CD8-positive, alpha-beta memory T cell (primary cell): Measurements from ENCODE around the gene SASH1. TPM values are rescaled to one million over a fixed set of nuclear protein-coding genes. Genes with fewer than 3 reads are reported as not detected.
A peak's percentile ranks its signal among the peaks of the same experiment; 100 is the strongest.

Source experiments
- CTCF ChIA-PET: fragments of 350-600 bp; sonication (Branson Sonifier 250); formaldehyde crosslinking; loops from one replicate; lab custom pipeline; 2021; ENCODE audit warnings: antibody characterized with exemption; lab: Charles Lee
- POLR2A ChIA-PET: fragments of 350-600 bp; sonication (Branson Sonifier 250); formaldehyde crosslinking; loops from one replicate; lab custom pipeline; 2021; ENCODE audit warnings: antibody characterized with exemption; lab: Charles Lee
- DNase-seq, 5 donors: peaks; one replicate each; pipeline versions ENCODE4 v3.0.0 to v3.0.0-alpha.2; 2020 to 2022; ENCODE audit warnings: mixed read lengths in 1 of 5
- H3K27ac ChIP-seq: one replicate; pipeline ENCODE4 v1.7.0; 2013; ENCODE audit warnings: low read depth, mild to moderate bottlenecking, low read length, moderate library complexity
- H3K27me3 ChIP-seq: 2 replicates; pipeline ENCODE4 v1.7.0; 2013; ENCODE audit warnings: low read length, mild to moderate bottlenecking; ENCODE audit not compliant: insufficient read depth, poor library complexity, severe bottlenecking
- H3K36me3 ChIP-seq: 2 replicates; pipeline ENCODE4 v1.7.0; 2013; ENCODE audit warnings: mild to moderate bottlenecking, low read length, moderate library complexity; ENCODE audit not compliant: insufficient read depth
- H3K4me1 ChIP-seq: 2 replicates; pipeline ENCODE4 v1.7.0; 2013; ENCODE audit warnings: mild to moderate bottlenecking, low read length, moderate library complexity; ENCODE audit not compliant: insufficient read depth
- H3K4me3 ChIP-seq: 2 replicates; pipeline ENCODE4 v1.7.0; 2013; ENCODE audit warnings: mild to moderate bottlenecking, low read length
- H3K9me3 ChIP-seq: 2 replicates; pipeline ENCODE4 v1.7.0; 2013; ENCODE audit warnings: mild to moderate bottlenecking, low read length
- H3K27ac Mint-ChIP-seq, 8 donors: one replicate each; pipeline ENCODE4 v1.8.0; 2020 to 2021; ENCODE audit warnings: mixed read lengths in 8 of 8, mild to moderate bottlenecking in 6 of 8, inconsistent platforms in 3 of 8, moderate library complexity in 3 of 8
- H3K27me3 Mint-ChIP-seq, 2 donors: one replicate each; pipeline ENCODE4 v1.8.0; 2020 to 2021; ENCODE audit warnings: mixed read lengths in 2 of 2, mild to moderate bottlenecking in 1 of 2, moderate library complexity in 1 of 2
- H3K36me3 Mint-ChIP-seq, 3 donors: one replicate each; pipeline ENCODE4 v1.8.0; 2020 to 2021; ENCODE audit warnings: mixed read lengths in 3 of 3, inconsistent platforms in 1 of 3, mild to moderate bottlenecking in 1 of 3
- H3K4me1 Mint-ChIP-seq, 3 donors: one replicate each; pipeline ENCODE4 v1.8.0; 2020 to 2021; ENCODE audit warnings: mixed read lengths in 3 of 3, inconsistent platforms in 1 of 3, mild to moderate bottlenecking in 1 of 3
- H3K4me3 Mint-ChIP-seq, 7 donors: one replicate each; pipeline ENCODE4 v1.8.0; 2020 to 2021; ENCODE audit warnings: mixed read lengths in 7 of 7, mild to moderate bottlenecking in 6 of 7, moderate library complexity in 4 of 7, inconsistent platforms in 2 of 7
- H3K9me3 Mint-ChIP-seq, 5 donors: one replicate each; pipeline ENCODE4 v1.8.0; 2020 to 2022; ENCODE audit warnings: mixed read lengths in 5 of 5, mild to moderate bottlenecking in 3 of 5, moderate library complexity in 2 of 5, inconsistent platforms in 1 of 5
- polyA plus RNA-seq: library from polyadenylated mRNA; unstranded; fragments of 300-500 nt; fragmentation: Illumina TruSeq; gene quantifications from one replicate; pipeline ENCODE4 v1.2.3, GENCODE V29; 2021
- total RNA-seq, 2 experiments: library from RNA; stranded (reverse); gene quantifications; one replicate each; pipeline ENCODE4 v1.2.3, GENCODE V29; 2021

SASH1 gene
- total and polyA plus RNA-seq, 3 experiments from 2014 or later: 0.72 to 0.95 TPM; not detected in 1

GRCh38 chr6:148472171-148473105, 129.8 kb downstream of the SASH1 start:
- H3K27ac Mint-ChIP-seq: peak overlapping the region in 1 of 8 donors; percentile 2
- no peaks in the 10 kb centered on the region for H3K9me3 Mint-ChIP-seq
- POLR2A ChIA-PET: no interaction called here
- Histone ChIP-seq H3K4me1 (no peaks in the 10 kb centered on the region), H3K4me3 (no peak overlapping the region), H3K9me3 (no peaks in the 10 kb centered on the region), H3K27me3 (peaks cover 5% of the 10 kb centered on the region), H3K27ac (no peak overlapping the region), H3K36me3 (no peaks in the 10 kb centered on the region)
- H3K27me3 Mint-ChIP-seq: peaks cover 11 to 55% of the 10 kb centered on the region in 2 donors
- no peak overlapping the region for H3K4me3 Mint-ChIP-seq
- CTCF ChIA-PET: no interaction called here
- H3K36me3 Mint-ChIP-seq: no peaks in the 10 kb centered on the region
- H3K4me1 Mint-ChIP-seq: peaks cover 0 to 2% (median 0%) of the 10 kb centered on the region in 3 donors
- no peak for DNase-seq

- Histone ChIP-seq H3K4me1 (no peaks in the 10 kb centered on the region), H3K36me3 (no peaks in the 10 kb centered on the region), H3K27ac (no peak overlapping the region), H3K4me3 (no peak overlapping the region), H3K27me3 (no peaks in the 10 kb centered on the region), H3K9me3 (no peaks in the 10 kb centered on the region)
- Mint-ChIP-seq H3K9me3 (no peaks in the 10 kb centered on the region), H3K4me1 (no peaks in the 10 kb centered on the region), H3K4me3 (no peak overlapping the region), H3K36me3 (no peaks in the 10 kb centered on the region), H3K27me3 (peaks cover 0 to 32% of the 10 kb centered on the region in 2 donors), H3K27ac (no peak overlapping the region)
- DNase-seq: no peak
- ChIA-PET POLR2A (no interaction called here), CTCF (no interaction called here)
Observed at GRCh38 chr6:148479497-148479896, 136.9 kb downstream of the SASH1 start.

- DNase-seq: no peak
- Mint-ChIP-seq H3K36me3 (no peaks in the 10 kb centered on the region), H3K4me1 (no peaks in the 10 kb centered on the region), H3K27me3 (peaks cover 10 to 37% of the 10 kb centered on the region in 2 donors), H3K4me3 (no peak overlapping the region), H3K9me3 (no peaks in the 10 kb centered on the region), H3K27ac (no peak overlapping the region)
- Histone ChIP-seq H3K27ac (no peak overlapping the region), H3K4me1 (no peaks in the 10 kb centered on the region), H3K36me3 (no peaks in the 10 kb centered on the region), H3K4me3 (no peak overlapping the region), H3K27me3 (no peaks in the 10 kb centered on the region), H3K9me3 (no peaks in the 10 kb centered on the region)
- POLR2A ChIA-PET: no interaction called here
- CTCF ChIA-PET: no interaction called here
Observed at GRCh38 chr6:148487461-148487860, 144.8 kb downstream of the SASH1 start.

- no peaks in the 10 kb centered on the region for H3K27me3 ChIP-seq
- no peak overlapping the region for H3K27ac ChIP-seq
- no peaks in the 10 kb centered on the region for H3K4me1 Mint-ChIP-seq
- no peaks in the 10 kb centered on the region for H3K4me1 ChIP-seq
- H3K4me3 ChIP-seq: no peak overlapping the region
- no peak overlapping the region for H3K4me3 Mint-ChIP-seq
- no peaks in the 10 kb centered on the region for H3K9me3 Mint-ChIP-seq
- no peak for DNase-seq
- no peaks in the 10 kb centered on the region for H3K36me3 Mint-ChIP-seq
- H3K36me3 ChIP-seq: no peaks in the 10 kb centered on the region
- ChIA-PET POLR2A (no interaction called here), CTCF (no interaction called here)
- peaks cover 10 to 48% of the 10 kb centered on the region in 2 donors for H3K27me3 Mint-ChIP-seq
- no peak overlapping the region for H3K27ac Mint-ChIP-seq
- H3K9me3 ChIP-seq: no peaks in the 10 kb centered on the region
Observed at GRCh38 chr6:148491638-148492251, 149.1 kb downstream of the SASH1 start.

- H3K36me3 ChIP-seq: no peaks in the 10 kb centered on the region
- ChIA-PET POLR2A (no interaction called here), CTCF (no interaction called here)
- H3K9me3 ChIP-seq: no peaks in the 10 kb centered on the region
- H3K27me3 Mint-ChIP-seq: peaks cover 10 to 55% of the 10 kb centered on the region in 2 donors
- H3K4me3 ChIP-seq: no peak overlapping the region
- no peak overlapping the region for H3K27ac Mint-ChIP-seq
- H3K36me3 Mint-ChIP-seq: no peaks in the 10 kb centered on the region
- no peak for DNase-seq
- H3K4me3 Mint-ChIP-seq: no peak overlapping the region
- no peaks in the 10 kb centered on the region for H3K4me1 Mint-ChIP-seq
- H3K27me3 ChIP-seq: no peaks in the 10 kb centered on the region
- H3K9me3 Mint-ChIP-seq: no peaks in the 10 kb centered on the region
- H3K27ac ChIP-seq: no peak overlapping the region
- H3K4me1 ChIP-seq: no peaks in the 10 kb centered on the region
Observed at GRCh38 chr6:148492654-148493290, 150.1 kb downstream of the SASH1 start.

GRCh38 chr6:148493424-148493823, 150.8 kb downstream of the SASH1 start:
- CTCF ChIA-PET: no interaction called here
- Histone ChIP-seq H3K9me3 (no peaks in the 10 kb centered on the region), H3K36me3 (no peaks in the 10 kb centered on the region), H3K4me1 (no peaks in the 10 kb centered on the region), H3K27ac (no peak overlapping the region), H3K4me3 (no peak overlapping the region), H3K27me3 (no peaks in the 10 kb centered on the region)
- POLR2A ChIA-PET: no interaction called here
- Mint-ChIP-seq H3K36me3 (no peaks in the 10 kb centered on the region), H3K4me1 (no peaks in the 10 kb centered on the region), H3K27ac (no peak overlapping the region), H3K27me3 (peaks cover 10 to 54% of the 10 kb centered on the region in 2 donors), H3K4me3 (no peak overlapping the region), H3K9me3 (no peaks in the 10 kb centered on the region)
- no peak for DNase-seq

- Histone ChIP-seq H3K27ac (no peak overlapping the region), H3K9me3 (no peaks in the 10 kb centered on the region), H3K4me3 (no peak overlapping the region), H3K36me3 (no peaks in the 10 kb centered on the region), H3K27me3 (no peaks in the 10 kb centered on the region), H3K4me1 (no peaks in the 10 kb centered on the region)
- Mint-ChIP-seq H3K4me1 (no peaks in the 10 kb centered on the region), H3K9me3 (no peaks in the 10 kb centered on the region), H3K27ac (no peak overlapping the region), H3K4me3 (no peak overlapping the region), H3K27me3 (peaks cover 6 to 51% of the 10 kb centered on the region in 2 donors), H3K36me3 (no peaks in the 10 kb centered on the region)
- CTCF ChIA-PET: no interaction called here
- POLR2A ChIA-PET: no interaction called here
- DNase-seq: no peak
Observed at GRCh38 chr6:148494226-148494625, 151.6 kb downstream of the SASH1 start.

- H3K4me1 Mint-ChIP-seq: no peaks in the 10 kb centered on the region
- no peak overlapping the region for H3K4me3 Mint-ChIP-seq
- no peaks in the 10 kb centered on the region for H3K36me3 Mint-ChIP-seq
- peaks cover 5 to 51% of the 10 kb centered on the region in 2 donors for H3K27me3 Mint-ChIP-seq
- DNase-seq: no peak
- Histone ChIP-seq H3K4me1 (no peaks in the 10 kb centered on the region), H3K4me3 (no peak overlapping the region), H3K9me3 (no peaks in the 10 kb centered on the region), H3K27ac (no peak overlapping the region), H3K36me3 (no peaks in the 10 kb centered on the region), H3K27me3 (no peaks in the 10 kb centered on the region)
- no peaks in the 10 kb centered on the region for H3K9me3 Mint-ChIP-seq
- no peak overlapping the region for H3K27ac Mint-ChIP-seq
- ChIA-PET CTCF (no interaction called here), POLR2A (no interaction called here)
Observed at GRCh38 chr6:148495029-148495428, 152.4 kb downstream of the SASH1 start.
